Panc1 (cell line): ENCODE results near the gene PLIN4. TPM values are rescaled to one million over a fixed set of nuclear protein-coding genes. Genes with fewer than 3 reads are reported as not detected.

Experiments used
- ATAC-seq: fragments of 200-7000 bp; cut with Tn5 transposase; 2 replicates; pipeline ENCODE4 v1.9.1; 2020; ENCODE audit warnings: mild to moderate bottlenecking, moderate library complexity
- BruUV-seq: library from RNA; stranded (reverse); fragments of 400-500 nt; replicated peaks from 2 replicates; lab custom pipeline; 2021; lab: Mats Ljungman, UMichigan
- CTCF ChIA-PET: fragments of 300-600 bp; sonication (Branson Sonifier 250); formaldehyde crosslinking; loops from one replicate; lab custom pipeline; 2022; ENCODE audit warnings: antibody characterized with exemption; lab: Charles Lee
- POLR2A ChIA-PET: fragments of 300-600 bp; sonication (Branson Sonifier 250); formaldehyde crosslinking; loops from one replicate; lab custom pipeline; 2022; ENCODE audit warnings: antibody characterized with exemption; lab: Charles Lee
- DNase-seq: peaks from one replicate; pipeline ENCODE4 v3.0.0-alpha.2; 2010; ENCODE audit warnings: low read depth, low spot score
- H3K27ac ChIP-seq: 2 replicates; pipeline ENCODE4 v1.5.1; 2011; ENCODE audit warnings: mild to moderate bottlenecking, low read length, inconsistent platforms
- H3K27me3 ChIP-seq: fragments of 200-500 bp; sonication (Bioruptor generic); 2 replicates; pipeline ENCODE4 v1.6.0; 2014; ENCODE audit warnings: low read length, inconsistent platforms; ENCODE audit not compliant: control insufficient read depth, insufficient read depth
- H3K36me3 ChIP-seq: fragments of 200-500 bp; sonication (Bioruptor generic); 2 replicates; pipeline ENCODE4 v1.5.1; 2014; ENCODE audit warnings: inconsistent platforms, mild to moderate bottlenecking, low read length, moderate library complexity; ENCODE audit not compliant: control insufficient read depth, insufficient read depth
- H3K4me1 ChIP-seq: 2 replicates; pipeline ENCODE4 v1.5.1; 2011; ENCODE audit warnings: inconsistent platforms, mild to moderate bottlenecking, low read length, moderate library complexity; ENCODE audit not compliant: control insufficient read depth, insufficient read depth
- H3K4me3 ChIP-seq, 2 experiments: 2 replicates each; pipeline ENCODE4 v1.5.1; 2011 to 2012; ENCODE audit warnings: low read depth in 2 of 2, low read length in 2 of 2, mild to moderate bottlenecking in 2 of 2, inconsistent platforms in 1 of 2, moderate library complexity in 1 of 2
- H3K9me3 ChIP-seq: fragments of 200-500 bp; sonication (Bioruptor generic); 2 replicates; pipeline ENCODE4 v1.5.1; 2014; ENCODE audit warnings: low read depth, mild to moderate bottlenecking, inconsistent platforms, low read length, moderate library complexity; ENCODE audit not compliant: control insufficient read depth, insufficient read depth
- CTCF ChIP-seq: fragments of 450-650 bp; IDR thresholded peaks from 2 replicates; pipeline ENCODE4 v1.5.1; 2017; ENCODE audit warnings: mild to moderate bottlenecking
- POLR2AphosphoS5 ChIP-seq: IDR thresholded peaks from 2 replicates; pipeline ENCODE4 v1.6.1; 2012; ENCODE audit warnings: mild to moderate bottlenecking, low read depth, low read length, moderate library complexity
- REST ChIP-seq, 2 experiments: IDR thresholded peaks; 2 replicates each; pipeline ENCODE4 v1.6.1; 2011 to 2012; ENCODE audit warnings: low read depth in 2 of 2, control low read depth in 1 of 2, low read length in 1 of 2, mild to moderate bottlenecking in 1 of 2, moderate library complexity in 1 of 2; ENCODE audit not compliant: insufficient read depth in 1 of 2
- SIN3A ChIP-seq: IDR thresholded peaks from 2 replicates; pipeline ENCODE4 v1.6.1; 2012; ENCODE audit warnings: low read depth, mild to moderate bottlenecking, low read length, moderate library complexity, borderline replicate concordance; ENCODE audit not compliant: insufficient read depth
- TCF7L2 ChIP-seq: IDR thresholded peaks from 2 replicates; pipeline ENCODE4 v1.6.1; 2011; ENCODE audit warnings: mild to moderate bottlenecking, low read depth, low read length, inconsistent platforms
- in situ Hi-C: cut with HindIII; loops from 2 replicates; pipeline ENCODE4 v1.10.0; 2016; ENCODE audit warnings: low sequenced_read_pairs, low pct_unique_long_range_greater_than_20kb
- intact Hi-C: fragments of 100-400 bp; cut with micrococcal nuclease; formaldehyde crosslinking; loops from one replicate; pipeline ENCODE4 v1.10.0; 2022; ENCODE audit not compliant: unreplicated experiment
- total RNA-seq: library from RNA; stranded (reverse); gene quantifications from one replicate; pipeline ENCODE4 v1.2.1, GENCODE V29; 2021; ENCODE audit not compliant: unreplicated experiment

The PLIN4 gene
- total RNA-seq, 1 experiment from 2014 or later = 10.2 TPM

GRCh38 chr19:4512070-4512469 is 6.2 kb downstream of the PLIN4 start:
- ChIA-PET CTCF (no interaction called here), POLR2A (no interaction called here)
- Histone ChIP-seq H3K4me1 (peaks cover 8% of the 10 kb centered on the region), H3K9me3 (no peaks in the 10 kb centered on the region), H3K27ac (no peak overlapping the region), H3K4me3 (no peak overlapping the region), H3K36me3 (no peaks in the 10 kb centered on the region), H3K27me3 (no peaks in the 10 kb centered on the region)
- ATAC-seq (no peak), DNase-seq (no peak)
- in situ Hi-C loops (no loop called here), intact Hi-C loops (no loop called here)
- TF ChIP-seq POLR2AphosphoS5 (no peak), CTCF (no peak), TCF7L2 (no peak), SIN3A (no peak), REST (IDR thresholded peaks at IDR 0.05; ENCODE audit: insufficient read depth in 1 of 2, low read depth in 2 of 2, low read length in 1 of 2) (no peak)
- no TSS peak for BruUV-seq

- no peak overlapping the region for H3K4me3 ChIP-seq
- DNase-seq (no peak), ATAC-seq (no peak)
- peaks cover 2% of the 10 kb centered on the region for H3K4me1 ChIP-seq
- H3K27ac ChIP-seq = no peak overlapping the region
- no peaks in the 10 kb centered on the region for H3K36me3 ChIP-seq
- intact Hi-C loops (no loop called here), in situ Hi-C loops (no loop called here)
- no peak for TF ChIP-seq TCF7L2
- no peak for TF ChIP-seq CTCF
- BruUV-seq = no TSS peak
- POLR2A ChIA-PET = no interaction called here
- H3K9me3 ChIP-seq = no peaks in the 10 kb centered on the region
- CTCF ChIA-PET = no interaction called here
- H3K27me3 ChIP-seq = no peaks in the 10 kb centered on the region
Observed at GRCh38 chr19:4511300-4512054, 6.8 kb downstream of the PLIN4 start.
